Erythroblast (primary cell): Measurements from ENCODE around the gene SPOP.

ENCODE experiments used
- DNase-seq, 2 experiments: peaks; one replicate each; lab custom pipeline; 2025; lab: John Stamatoyannopoulos, UW
- GATA1 ChIP-seq: IDR thresholded peaks from 2 replicates; pipeline ENCODE4 v1.6.1; 2011; ENCODE audit warnings: low read depth, mild to moderate bottlenecking, control low read depth, low read length, moderate library complexity
- POLR2A ChIP-seq: IDR thresholded peaks from 2 replicates; pipeline ENCODE4 v1.6.1; 2011; ENCODE audit warnings: mild to moderate bottlenecking, low read length

SPOP gene

DNA sequence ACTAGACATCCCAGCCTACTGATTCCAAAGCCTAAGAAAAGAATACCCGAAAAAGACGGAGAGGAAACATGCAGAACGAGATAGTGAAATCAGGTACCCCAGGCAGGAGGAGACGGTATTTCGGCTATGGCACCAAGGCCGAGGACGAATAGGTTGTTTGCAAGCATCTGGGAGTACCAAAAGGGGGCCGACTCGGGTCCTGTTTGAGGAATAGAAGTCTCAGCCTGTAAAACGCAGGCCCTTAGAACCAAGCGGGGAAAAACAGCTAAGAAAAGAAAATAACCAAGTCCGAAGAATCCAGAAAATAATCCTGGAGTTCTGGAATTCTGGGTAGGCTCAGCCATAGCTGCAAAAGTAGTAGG lies 29.3 kb upstream of the SPOP start:
- peak; percentile 42 to 50 for DNase-seq
- no peak for TF ChIP-seq GATA1
- TF ChIP-seq POLR2A: no peak

GRCh38 chr17:49705254-49705653 lies 27.4 kb upstream of the SPOP start:
- TF ChIP-seq GATA1 (no peak), POLR2A (no peak)
- DNase-seq: no peak

GRCh38 chr17:49703557-49704277 lies 25.8 kb upstream of the SPOP start:
- DNase-seq: peak; percentile 48 to 52

GRCh38 chr17:49700960-49701359 lies 23.1 kb upstream of the SPOP start:
- TF ChIP-seq POLR2A: no peak
- DNase-seq: no peak

More at GRCh38 chr17:49703557-49704277, 25.8 kb upstream of the SPOP start:
- TF ChIP-seq POLR2A (no peak), GATA1 (no peak)

DNA sequence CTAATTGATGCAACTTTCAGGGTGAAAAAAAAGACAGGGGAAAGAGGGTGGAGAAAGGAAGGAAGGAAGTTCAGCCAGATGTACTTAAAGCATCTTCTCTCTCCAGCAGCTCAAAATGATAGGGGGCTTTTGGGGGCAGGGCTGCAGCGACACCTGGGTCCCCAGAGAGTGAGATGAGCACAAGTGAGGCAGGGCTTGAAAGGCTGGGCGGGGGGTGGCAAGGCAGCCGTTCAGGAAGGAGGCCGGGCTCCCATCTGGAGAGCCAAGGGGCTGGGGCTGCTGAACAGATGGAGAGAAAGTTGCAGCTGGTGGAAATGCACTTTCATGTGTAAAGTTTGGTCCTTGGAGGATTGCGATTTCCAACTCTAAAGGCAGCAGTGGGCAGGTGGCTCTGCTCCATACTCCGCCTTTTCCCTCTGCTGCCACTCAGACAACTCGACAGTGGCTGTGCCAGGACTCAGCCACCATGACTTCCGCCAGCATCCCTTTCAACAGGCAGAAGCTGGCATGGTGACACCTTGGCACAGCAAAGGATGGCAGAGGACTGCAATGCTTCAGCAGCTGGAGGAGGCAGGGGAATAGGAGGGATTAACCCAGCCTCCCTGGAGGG lies 22.2 kb upstream of the SPOP start:
- DNase-seq: no peak
- TF ChIP-seq POLR2A (no peak), GATA1 (no peak)

GRCh38 chr17:49698005-49698404 lies 20.1 kb upstream of the SPOP start:
- TF ChIP-seq GATA1: no peak
- no peak for TF ChIP-seq POLR2A
- no peak for DNase-seq

- TF ChIP-seq POLR2A (no peak), GATA1 (no peak)
- no peak for DNase-seq
Measured at GRCh38 chr17:49696233-49696761, 18.4 kb upstream of the SPOP start.

DNA sequence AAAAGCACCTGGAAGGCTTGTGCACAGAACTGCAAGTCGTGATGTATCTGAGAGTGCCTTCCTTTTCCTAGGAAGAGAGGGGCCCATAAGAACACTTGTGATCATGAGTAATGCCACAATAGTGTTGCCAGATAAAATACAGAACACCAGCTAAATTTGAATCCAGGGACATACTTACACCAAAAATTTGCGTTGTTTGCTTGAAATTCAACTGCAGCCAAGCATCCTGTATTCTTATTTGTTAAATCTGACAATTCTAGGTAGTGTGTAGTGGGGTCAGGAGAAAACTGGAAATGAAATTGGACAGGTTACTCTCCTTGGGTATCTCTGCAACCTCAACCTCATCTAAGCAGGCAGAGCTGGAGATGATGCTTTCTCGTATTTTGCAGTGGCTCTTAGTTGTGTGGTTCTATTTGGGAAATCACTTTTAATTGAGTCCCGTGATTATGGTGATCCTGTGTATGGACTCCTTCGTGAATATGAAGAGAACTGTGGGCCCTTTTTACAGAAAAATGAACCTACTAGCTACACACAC lies 17.9 kb upstream of the SPOP start:
- no peak for DNase-seq
- TF ChIP-seq GATA1 (no peak), POLR2A (no peak)

GRCh38 chr17:49694847-49695697 lies 17.2 kb upstream of the SPOP start:
- TF ChIP-seq POLR2A: no peak
- TF ChIP-seq GATA1: no peak
- peak; percentile 41 to 72 for DNase-seq

DNA sequence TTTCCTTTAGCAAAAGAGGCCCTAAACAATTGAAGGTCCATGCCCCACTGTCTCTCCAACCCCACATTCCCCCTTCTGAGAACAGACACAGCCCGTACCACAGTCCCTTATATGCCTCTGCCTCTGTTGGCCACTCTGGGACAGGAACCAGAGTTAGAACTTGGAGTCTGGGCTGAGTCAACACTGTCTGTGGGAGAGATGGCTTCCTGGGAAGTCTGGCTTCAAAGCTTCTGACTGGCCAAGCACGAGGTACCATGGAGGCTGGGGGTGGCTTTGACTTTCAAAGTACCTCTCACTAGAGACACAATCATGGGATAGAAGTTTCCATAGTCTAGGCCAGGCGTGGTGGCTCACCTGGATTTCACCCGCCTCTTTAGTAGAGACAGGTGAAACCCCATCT lies 14.9 kb upstream of the SPOP start:
- DNase-seq: no peak
- TF ChIP-seq GATA1: no peak
- TF ChIP-seq POLR2A: no peak

GRCh38 chr17:49691677-49692191 lies 13.8 kb upstream of the SPOP start:
- no peak for TF ChIP-seq POLR2A
- TF ChIP-seq GATA1: no peak
- DNase-seq: no peak

DNA sequence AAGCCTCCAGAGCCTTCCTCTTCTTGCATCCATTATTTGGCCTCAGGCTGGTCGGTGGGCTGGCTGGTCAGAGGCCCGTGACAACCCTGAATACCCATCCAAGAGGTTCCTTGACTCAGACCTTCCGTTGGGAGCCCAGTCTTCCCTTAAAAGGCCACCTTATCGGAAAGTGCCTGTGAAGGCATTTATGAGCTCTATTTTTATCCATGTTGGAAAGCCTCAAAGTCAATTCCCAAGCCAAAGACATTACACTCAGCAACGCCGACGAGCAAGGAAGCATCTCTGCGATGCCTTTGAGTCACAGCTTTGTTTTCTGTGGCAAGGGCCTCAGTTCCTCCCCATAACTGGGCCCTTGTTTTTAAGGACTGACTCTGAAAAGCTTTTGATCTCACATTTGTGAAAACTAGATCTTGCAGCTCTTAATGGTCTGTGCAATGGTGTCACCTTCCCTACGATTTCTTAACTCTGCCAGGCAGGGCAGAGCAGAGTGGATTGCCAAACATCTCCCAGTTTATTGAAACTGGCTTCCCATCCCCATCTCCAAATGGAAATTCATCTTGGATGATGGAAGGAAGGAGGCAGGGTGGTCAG lies 13.3 kb upstream of the SPOP start:
- DNase-seq: no peak
- TF ChIP-seq POLR2A (no peak), GATA1 (no peak)

DNA sequence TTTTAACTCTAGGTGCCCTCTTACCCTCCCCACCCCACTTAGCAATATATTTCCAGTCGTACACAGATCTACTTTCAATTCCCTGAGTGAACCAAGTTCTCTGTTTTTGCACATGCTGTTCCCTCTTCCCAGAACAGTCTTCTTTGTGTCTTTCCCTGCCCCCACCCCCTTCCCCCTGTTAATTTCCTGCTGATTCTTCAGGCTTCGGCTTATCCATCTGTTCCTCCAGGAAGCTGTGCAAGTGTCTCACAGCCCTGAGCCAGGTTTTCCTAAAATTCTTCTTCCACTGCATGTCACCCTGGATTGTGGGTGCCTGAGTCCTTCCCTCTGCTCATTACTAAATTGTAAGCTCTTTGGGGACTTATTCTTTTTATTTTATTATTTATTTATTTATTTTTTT lies 12.4 kb upstream of the SPOP start:
- DNase-seq: no peak
- TF ChIP-seq GATA1 (no peak), POLR2A (no peak)

DNA sequence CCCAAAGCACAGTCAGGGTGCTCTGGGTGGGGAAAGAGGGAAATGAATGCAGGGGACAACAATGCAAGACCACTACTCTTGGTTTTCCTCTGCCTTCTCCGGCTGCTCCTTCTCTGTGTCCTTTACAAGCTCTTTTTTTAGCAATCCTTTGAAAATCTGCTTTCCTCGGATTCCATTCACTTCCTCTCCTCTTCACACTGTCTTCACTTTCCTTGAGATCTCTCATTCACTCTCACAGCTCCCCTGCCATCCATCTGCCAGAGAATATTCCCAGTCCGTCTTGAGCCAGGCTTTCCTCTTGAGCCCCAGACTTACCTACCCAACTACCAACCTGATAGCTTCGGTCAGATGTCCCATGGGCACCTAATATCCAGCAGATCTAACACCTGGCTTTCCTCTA lies 11.0 kb upstream of the SPOP start:
- no peak for DNase-seq

More for the DNA sequence above, 11.0 kb upstream of the SPOP start:
- TF ChIP-seq GATA1 (no peak), POLR2A (no peak)
